ENCODE measurements around the gene SUMF2.

DNA sequence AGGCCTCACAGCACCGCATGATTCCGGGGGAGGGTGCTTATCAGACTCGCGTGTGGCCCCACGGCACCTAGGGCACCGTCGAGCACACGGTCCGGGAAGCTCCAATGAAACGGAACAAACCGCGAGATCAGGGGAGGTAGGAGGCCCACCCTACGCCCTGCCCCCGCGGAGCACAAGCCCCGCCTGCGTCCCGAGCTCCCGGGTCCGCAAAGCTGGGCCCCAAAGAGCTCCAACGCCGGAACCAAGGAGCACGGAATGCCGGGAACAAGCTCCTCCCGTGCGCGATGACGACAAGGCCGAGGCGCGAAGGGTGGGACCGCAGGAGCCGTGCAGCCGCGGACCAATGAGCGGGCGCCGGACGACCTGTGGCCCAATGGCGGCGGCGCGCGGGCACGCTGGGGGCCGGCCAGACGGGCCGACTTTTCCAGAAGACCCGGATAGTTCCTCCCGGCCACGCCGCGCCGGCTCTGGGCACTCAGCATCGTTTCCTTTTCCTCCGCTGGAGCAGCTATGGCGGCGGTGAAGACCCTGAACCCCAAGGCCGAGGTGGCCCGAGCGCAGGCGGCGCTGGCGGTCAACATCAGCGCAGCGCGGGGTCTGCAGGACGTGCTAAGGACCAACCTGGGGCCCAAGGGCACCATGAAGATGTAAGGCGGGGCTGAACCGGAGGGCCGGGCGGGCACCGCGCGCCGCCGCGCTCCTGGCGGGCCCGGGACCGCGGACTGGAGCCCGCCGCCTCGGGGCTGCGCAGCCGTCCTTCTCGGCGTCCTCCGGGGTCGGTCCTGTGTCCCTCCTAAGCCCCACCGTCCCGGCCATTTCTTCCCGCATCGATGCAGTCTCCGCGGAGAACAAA is 12.5 kb upstream of the SUMF2 start, which contains the start of the genes CCT6A and PSPH:
- no peak for TF ChIP-seq EZH2phosphoT487 (conservative IDR thresholded peaks at IDR 0.05; ENCODE audit: low read length)
- TF ChIP-seq, protein P1, sequence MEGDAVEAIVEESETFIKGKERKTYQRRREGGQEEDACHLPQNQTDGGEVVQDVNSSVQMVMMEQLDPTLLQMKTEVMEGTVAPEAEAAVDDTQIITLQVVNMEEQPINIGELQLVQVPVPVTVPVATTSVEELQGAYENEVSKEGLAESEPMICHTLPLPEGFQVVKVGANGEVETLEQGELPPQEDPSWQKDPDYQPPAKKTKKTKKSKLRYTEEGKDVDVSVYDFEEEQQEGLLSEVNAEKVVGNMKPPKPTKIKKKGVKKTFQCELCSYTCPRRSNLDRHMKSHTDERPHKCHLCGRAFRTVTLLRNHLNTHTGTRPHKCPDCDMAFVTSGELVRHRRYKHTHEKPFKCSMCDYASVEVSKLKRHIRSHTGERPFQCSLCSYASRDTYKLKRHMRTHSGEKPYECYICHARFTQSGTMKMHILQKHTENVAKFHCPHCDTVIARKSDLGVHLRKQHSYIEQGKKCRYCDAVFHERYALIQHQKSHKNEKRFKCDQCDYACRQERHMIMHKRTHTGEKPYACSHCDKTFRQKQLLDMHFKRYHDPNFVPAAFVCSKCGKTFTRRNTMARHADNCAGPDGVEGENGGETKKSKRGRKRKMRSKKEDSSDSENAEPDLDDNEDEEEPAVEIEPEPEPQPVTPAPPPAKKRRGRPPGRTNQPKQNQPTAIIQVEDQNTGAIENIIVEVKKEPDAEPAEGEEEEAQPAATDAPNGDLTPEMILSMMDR (IDR thresholded peaks at IDR 0.05; ENCODE audit: insufficient read depth, low read length, poor library complexity, severe bottlenecking), result no peak
